Adrenal gland (tissue), 5 donors: Measurements from ENCODE around the gene EXOC3L1.

Experiments used
- CTCF ChIP-seq, 6 experiments: fragments of 450-650 bp in 4 of 6; fragments of 200-600 bp in 2 of 6; sonication (generic) in 1 of 6; IDR thresholded peaks; 1 replicate in 5 of 6; 2 replicates in 1 of 6; pipeline versions ENCODE4 v1.5.1 to v1.8.0; 2016 to 2021; ENCODE audit warnings: antibody characterized with exemption in 6 of 6, mild to moderate bottlenecking in 2 of 6, moderate library complexity in 1 of 6
- POLR2A ChIP-seq, 2 donors: fragments of 450-650 bp; IDR thresholded peaks; one replicate each; pipeline ENCODE4 v1.6.1; 2017; ENCODE audit warnings: antibody characterized with exemption in 2 of 2, mild to moderate bottlenecking in 2 of 2, moderate library complexity in 1 of 2
- donor health status: DM: no; HTN: no; CAD: no.

DNA sequence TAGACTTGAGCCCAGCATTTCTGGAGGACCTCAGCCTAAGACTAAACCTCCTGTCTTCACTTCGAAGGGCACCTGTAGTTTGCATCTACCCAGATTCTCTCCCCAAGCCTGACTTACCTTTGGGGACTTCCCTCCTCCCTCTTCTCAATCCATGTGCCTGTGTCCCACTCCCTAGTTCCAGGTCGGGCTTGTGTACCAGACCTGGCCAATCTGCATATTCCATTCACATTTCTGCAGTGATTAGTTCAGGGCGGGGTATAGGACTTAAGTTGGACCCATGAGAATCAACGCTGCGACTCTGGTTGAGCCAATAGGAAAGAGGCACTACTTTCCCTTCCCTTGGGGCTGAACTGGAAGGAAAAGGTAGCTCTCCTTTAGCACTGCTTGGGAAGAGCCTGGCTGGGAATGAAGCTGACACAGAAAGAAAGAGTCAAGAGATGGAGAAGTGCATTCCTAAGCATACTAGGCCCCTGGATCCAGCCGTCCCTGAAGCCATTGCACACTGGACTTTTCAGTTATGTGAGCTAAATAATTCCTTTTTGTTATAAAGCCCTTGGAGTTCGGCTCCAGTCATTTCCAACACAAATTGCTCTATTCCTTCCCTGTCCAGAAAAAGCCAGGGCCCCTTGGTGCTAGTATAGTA is 32.7 kb downstream of the EXOC3L1 start:
- TF ChIP-seq POLR2A (IDR thresholded peaks at IDR 0.05) (no peak), CTCF (IDR thresholded peaks at IDR 0.05) (no peak)
